MV-4-11 (cell line): ENCODE measurements around the gene MAEL.

Experiments
- DNase-seq: peaks from one replicate; lab custom pipeline; 2025; lab: John Stamatoyannopoulos, UW

MAEL gene

DNA sequence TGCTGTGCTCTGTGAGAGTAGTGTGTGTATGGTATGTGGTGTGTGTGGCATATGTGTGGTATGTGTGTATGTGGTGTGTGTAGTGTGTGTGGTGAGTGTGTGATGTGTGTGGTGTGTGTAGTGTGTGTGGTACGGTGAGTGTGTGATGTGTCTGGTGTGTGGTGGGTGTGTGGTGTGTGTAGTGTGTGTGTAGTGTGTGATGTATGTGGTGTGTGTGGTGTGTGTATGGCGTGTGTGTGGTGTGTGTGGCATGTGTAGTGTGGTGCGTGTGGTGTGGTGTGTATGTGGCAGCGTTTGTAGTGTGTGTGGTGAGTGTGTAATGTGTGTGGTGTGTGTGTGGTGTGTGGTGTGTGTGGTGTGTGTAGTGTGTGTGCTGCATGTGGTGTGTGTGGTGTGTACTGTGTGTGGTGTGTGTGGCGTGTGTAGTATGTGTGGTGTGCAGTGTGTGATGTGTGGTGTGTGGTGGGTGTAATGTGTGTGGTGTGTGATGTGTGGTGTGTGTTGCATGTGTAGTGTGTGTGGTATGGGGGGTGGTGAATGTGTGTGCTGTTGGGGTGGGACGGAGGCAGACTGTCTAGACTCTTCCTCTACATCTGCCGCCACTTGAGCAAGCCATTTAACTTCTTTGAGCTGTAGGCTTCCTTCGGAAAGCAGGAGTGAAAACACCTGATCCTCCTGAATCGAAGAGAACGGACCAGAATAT, 67.6 kb downstream of the MAEL start:
- no peak for DNase-seq

DNA sequence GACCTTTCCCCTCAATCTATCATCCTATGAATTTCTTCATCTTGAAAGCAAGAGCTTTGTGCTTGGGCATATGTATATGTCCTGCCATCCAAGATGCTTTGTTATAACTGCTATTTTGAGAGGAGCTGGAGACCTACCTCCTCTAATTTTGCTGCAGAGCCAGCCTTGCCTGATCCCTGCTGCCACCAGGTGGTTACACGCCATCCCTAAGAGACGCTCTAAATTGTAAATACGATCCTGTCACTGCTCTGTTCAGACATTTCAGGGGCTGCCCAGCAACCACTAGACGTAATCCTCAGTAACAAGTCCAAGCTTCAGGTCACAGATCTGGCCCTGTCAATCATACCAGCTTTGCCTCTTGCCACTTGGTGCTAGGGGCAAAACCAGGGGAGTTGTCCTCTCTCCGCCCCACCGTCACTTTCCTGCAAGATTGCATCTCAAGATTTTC, 68.2 kb downstream of the MAEL start:
- DNase-seq = peak; percentile 31

DNA sequence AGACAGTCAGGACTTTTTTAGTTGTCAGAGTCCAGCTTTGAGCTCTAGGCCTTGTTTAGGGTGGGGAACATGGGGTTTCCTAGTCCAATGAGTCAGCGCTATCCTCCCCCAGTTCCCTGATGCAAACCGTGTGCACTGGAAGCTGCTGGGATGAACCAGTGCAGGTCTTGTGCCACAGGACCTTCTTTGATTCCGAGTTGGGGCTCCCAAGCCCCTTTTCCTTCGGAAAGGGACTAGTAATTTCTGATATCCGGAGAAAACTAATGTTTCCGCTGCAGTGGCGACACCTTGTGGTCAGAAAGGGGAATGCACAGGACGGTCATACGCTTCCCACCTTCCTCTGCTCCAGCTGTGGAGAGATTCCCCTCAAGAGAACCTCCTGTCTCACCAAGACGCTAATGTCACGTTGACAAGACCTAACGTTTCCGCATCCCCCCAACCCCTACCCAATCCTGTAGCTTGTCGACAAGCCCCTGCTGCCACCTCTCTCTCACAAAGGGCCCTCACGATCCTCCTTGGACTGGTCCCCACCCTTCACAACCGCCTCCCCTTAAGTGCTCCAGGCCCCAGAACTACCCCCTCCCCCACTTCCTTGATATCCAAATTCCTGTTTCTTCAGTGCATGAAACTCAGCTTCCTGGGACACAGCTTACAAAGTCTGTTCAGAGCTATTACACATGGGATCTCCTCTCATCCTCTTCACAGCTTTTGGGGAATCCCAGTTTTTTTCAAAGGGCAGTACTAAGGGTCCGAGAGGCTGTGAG, 70.1 kb downstream of the MAEL start:
- peak; percentile 34 for DNase-seq

- DNase-seq = no peak
Observed at GRCh38 chr1:167059809-167060107, 70.7 kb downstream of the MAEL start.

GRCh38 chr1:167060141-167061072, 71.3 kb downstream of the MAEL start:
- no peak for DNase-seq

- DNase-seq = no peak
Observed at GRCh38 chr1:167061073-167061464, 72.0 kb downstream of the MAEL start.

DNA sequence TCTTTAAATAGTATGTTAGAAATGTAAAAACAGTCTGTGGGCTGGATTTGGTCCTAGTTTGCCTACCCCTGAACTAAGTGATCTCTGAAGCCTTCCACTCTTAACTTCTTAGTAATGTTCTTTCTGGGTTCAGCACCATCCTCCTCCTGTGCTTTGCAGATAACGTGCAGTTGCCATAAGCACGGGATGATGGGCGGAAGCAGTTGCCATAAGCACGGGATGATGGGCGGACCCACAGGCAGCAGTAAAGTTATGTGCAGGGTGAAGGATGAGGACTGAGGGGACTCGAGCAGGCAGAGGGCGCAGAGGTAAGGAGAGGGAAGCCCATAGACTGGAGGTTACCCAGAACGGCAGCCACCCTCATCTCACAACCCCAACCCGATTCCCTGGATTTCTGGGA, 75.5 kb downstream of the MAEL start:
- DNase-seq = no peak

DNA sequence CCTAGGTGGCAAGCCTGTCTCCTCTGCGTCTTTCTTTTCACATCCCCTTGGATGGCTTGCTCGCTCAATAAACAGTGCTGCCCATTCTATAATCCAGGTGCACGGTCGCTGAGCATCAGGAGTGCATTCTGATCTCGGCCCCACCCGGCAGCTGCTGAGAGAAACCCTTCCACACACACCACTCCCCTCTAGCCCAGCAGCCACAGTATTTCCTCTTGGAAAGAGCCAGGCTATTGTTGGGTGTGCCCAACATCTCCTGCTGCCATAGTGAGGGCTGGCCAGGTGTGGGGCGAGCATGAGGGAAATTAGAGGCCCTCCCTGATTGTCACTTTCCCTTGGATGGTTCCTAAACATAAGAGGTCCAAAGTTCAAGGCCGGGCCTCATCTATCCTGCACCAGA, 76.4 kb downstream of the MAEL start:
- no peak for DNase-seq

GRCh38 chr1:167066333-167067122, 77.4 kb downstream of the MAEL start:
- DNase-seq = peak; percentile 29

- no peak for DNase-seq
Observed at GRCh38 chr1:167067904-167068303, 78.8 kb downstream of the MAEL start.

DNA sequence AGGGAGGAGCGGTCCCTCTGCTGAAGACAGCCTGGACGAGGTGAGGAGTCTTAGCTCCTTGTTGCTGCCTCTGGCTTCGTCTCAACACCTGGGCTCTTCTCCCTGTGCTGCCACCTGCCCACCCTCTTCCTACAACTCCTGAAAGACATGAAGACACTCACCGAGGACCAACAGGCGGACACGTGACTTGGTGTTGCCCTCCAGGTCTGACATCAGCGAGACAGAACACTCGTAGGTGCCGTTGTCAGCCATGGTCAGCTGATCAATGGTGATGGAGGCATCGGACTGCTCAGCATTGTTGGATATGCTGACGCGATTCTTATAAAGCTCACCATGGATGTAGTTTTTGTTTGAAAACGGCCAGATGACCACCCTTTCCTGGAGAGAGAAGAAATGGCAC, 79.7 kb downstream of the MAEL start:
- DNase-seq = no peak

- no peak for DNase-seq
Observed at GRCh38 chr1:167071286-167071685, 82.2 kb downstream of the MAEL start.
